LHCN-M2 (cell line): ENCODE results near the gene CDIPT. TPM values are rescaled to one million over a fixed set of nuclear protein-coding genes. Genes with fewer than 3 reads are reported as not detected.
A peak's percentile ranks its signal among the peaks of the same experiment; 100 is the strongest.

Experiments
- DNase-seq: peaks from one replicate; pipeline ENCODE4 v3.0.0-alpha.2; 2012; ENCODE audit warnings: low read depth
- total RNA-seq: library from RNA; depleted of rRNA; stranded (reverse); fragments of >200 nt; gene quantifications from 2 replicates; pipeline ENCODE4 v1.2.3, GENCODE V29; 2014

The CDIPT gene
- total RNA-seq, 1 experiment from 2014 or later = 89.7 TPM

DNA sequence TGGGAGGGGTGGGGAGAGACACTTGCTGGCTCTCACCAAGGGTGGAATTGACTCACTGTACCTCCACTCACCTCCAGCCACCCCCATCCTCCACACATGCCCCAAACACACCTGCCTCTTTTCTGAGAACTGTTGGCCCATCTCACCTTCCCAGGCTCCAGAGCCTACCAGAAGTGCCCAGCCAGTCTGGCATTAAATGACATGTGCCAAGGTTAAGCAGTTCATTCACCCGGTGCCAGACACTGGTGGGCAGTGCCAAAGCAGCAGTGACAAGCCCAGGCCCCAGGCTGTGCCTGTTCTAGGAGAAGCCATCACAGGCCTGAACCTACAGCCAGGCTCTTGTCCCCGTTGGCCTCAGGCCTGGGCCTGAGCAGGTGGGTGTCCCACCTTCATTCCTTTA lies 31.5 kb downstream of the CDIPT start:
- DNase-seq = no peak

DNA sequence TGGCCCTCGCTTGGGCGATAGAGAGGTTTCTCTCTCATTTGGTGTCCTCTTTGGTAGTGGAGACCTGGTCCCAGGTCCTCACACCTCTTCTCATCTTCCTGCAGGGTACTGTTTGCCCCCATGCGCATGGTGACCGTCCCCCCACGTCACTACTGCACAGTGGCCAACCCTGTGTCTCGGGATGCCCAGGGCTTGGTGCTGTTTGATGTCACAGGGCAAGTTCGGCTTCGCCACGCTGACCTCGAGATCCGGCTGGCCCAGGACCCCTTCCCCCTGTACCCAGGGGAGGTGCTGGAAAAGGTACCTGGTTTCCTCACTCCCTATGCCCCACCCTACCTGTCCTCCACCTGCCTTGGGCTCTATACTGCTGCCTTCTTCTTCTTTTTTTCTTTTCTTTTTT lies 32.3 kb downstream of the CDIPT start:
- no peak for DNase-seq

DNA sequence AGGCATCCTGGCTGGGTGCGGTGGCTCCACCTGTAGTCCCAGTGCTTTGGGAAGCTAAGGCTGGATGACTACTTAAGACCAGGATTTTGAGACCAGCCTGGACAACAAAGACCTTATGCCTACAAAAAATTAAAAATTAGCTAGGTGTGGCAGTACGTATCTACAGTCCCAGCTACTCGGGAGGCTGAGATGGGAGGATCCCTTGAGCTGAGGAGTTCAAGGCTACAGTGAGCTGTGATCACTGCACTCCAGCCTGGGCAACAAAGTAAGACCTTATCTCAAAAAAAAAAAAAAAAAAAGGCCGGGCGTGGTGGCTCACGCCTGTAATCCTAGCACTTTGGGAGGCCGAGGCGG lies 36.7 kb downstream of the CDIPT start:
- DNase-seq = no peak

DNA sequence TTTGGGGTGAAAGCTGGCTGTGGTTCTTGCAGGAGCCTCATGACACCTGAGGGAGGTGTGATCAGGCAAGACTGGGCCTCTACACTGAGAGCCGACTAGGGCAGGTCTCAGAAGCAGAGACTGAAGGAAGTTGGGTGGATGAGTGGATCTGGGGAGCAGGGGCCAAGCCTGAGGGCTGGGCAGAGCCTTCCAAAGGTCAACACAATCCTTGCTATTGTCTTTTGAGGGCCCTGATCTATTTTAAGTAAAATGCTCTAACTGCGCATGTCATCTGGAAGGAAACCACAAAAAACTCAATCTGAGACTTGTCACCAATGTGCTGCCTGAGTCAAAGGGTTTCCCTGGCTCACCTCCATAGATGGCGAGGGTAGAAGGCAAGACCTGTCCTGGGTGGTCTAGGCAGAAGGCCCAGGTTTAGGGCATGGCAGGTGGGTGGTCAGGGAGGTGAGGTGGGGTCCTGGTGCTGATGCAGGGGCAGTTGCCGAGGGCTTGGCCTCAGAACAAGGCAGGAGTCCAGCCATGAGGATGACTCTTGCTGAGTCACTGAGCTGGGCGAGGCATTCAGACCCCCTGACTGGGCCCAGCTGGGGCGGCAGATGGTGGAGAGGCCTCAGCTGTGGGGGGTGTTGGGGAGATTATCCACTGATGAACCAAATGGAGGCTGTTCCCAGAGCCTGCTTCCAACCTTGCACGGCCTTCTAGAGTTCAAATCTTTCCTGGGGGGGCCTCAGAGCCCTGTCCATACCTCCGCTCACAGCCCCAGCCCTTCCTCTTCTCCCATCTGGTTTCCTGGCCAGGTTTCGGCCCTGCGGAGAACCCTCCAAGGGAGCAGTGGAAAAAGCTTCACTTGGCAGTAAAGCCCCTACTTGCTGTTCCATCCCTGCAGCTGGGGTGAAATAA lies 37.6 kb downstream of the CDIPT start:
- DNase-seq = peak; percentile 89

DNA sequence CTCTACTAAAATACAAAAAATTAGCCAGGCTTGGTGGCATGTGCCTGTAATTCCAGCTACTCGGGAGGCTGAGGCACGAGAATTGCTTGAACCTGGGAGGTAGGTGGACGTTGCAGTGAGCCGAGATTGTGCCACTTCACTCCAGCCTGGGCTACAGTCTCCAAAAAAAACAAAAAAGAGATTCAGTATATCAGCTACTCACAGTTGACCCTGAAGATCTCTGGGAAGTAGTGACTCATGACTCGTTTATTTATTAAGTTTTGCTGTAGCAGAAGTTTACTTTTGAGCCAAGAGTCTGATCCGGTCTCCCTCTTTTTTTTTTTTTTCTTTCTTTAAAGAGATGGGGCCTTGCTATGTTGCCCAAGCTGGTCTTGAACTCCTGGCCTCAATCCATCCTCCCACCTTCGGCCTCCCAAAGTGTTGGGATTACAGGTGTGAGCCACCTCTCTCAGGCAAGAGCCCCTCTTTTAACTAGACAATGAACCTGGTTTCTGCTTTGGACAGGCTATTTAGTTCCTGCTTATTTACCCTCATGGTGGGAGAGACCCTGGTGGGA lies 38.4 kb downstream of the CDIPT start:
- DNase-seq = peak; percentile 87

DNA sequence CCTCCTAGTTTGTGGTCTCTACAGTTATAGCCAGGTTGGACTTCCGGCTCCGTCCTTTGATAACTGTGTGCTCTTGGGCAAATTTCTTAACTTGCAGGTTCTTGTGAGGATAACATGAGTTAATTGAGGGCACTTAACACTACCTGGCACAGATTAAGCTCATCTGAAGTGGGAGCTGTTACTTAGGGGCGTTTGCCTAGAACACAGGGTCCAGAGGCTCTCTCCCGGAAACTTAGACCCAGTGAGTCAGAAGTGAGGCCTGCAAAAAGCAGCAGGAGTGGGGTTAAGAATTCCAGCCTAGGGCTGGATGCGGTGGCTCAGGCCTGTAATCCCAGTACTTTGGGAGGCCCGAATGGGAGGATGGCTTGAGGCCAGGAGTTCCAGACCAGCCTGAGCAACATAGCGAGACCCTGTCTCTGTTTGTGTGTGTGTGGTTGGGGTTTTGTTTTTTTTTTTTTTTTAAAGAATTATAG lies 41.3 kb downstream of the CDIPT start:
- DNase-seq = peak; percentile 83

DNA sequence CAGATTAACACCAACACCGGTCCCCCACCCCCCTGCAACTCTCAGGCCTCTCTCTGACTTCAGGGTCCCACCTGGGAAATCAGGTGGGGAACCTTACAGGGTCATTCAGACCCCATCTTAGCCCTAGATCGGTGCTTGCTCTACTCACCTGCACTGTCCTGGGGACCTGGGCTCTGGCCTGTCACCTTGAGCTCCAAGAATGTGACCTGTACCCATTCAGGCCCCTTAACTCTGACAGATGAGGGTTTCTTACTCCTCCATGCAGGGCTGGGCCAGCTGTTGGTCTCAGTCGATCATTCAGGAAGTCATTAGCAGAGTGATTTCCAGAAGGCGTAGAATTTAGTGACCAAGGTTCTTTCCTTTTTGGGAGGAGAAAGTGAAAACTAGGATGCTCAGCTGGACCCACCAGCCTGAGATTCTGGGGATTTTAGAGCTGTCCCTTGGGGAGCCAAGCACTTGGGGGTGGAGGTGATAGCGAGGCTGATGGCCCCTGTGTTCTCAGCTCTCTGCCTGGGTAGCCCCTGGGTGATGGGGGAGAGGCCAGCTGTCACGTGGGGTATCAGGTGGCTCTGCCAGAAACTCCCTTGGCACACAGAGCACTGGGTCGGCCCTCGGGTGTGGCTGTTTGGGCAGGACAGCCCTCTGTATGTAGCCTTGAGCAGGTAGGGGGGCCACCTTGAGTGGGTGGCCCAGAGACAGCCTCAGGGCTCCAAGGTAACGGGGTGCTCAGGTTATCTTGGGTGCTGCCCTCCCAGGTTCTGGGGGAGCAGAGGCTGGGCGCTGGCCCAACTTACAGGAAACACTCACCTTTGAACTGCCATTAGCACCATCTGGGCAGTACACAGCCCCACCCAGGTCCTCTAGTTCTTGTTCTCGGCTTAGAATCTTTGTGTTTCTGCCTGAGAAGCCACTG lies 42.0 kb downstream of the CDIPT start:
- DNase-seq = peak; percentile 43

DNA sequence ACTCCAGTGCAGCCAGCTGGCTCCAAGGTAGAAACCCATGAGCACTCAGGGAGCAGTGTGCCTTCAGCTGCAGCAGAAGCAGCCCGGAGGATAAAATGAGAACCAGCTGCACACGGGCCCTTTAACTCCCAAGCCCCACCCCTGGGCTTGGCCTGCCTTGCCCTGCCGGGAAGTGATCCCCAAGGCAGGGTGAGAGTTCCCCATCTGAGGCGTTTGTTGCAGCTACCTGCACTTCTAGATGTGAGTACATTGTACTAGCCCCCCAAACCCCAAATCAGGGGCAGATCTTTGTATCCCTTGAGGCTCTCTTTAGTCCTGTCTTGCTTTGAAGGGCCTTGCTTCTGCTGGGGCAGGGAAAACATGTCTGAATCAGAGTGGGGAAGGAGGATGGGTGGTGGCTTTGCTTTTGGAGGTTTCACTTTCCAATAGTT lies 42.7 kb downstream of the CDIPT start, which contains the start of gene MVP:
TSS of gene MVP (plus strand) at position 192 of the 431 bp plus-strand sequence. CDS start 10,088 bp downstream, outside the sequence.
- DNase-seq = peak; percentile 61

DNA sequence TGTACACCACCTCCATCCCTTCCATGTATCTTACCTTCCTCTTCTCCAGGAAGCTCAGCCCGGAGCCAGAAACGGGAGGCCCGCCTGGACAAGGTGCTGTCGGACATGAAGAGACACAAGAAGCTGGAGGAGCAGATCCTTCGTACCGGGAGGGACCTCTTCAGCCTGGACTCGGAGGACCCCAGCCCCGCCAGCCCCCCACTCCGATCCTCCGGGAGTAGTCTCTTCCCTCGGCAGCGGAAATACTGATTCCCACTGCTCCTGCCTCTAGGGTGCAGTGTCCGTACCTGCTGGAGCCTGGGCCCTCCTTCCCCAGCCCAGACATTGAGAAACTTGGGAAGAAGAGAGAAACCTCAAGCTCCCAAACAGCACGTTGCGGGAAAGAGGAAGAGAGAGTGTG lies 43.5 kb downstream of the CDIPT start:
- no peak for DNase-seq

DNA sequence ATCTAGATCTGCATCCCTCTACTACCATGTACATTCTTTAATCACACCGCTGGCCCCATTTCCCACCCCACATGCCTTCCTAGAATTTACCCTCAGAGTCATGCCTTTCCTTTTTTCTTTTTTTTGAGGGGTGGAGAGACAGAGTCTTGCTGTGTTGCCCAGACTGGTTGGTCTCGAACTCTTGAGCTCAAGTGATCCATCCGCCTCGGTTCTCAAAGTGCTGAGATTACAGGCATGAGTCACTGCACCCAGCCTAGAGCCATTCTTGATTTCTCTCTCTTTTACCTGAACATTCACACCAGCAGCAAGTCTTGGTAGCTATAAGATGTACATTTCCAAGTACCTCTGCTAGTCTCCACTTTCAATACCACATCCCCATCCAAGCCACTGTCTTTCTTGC lies 44.9 kb downstream of the CDIPT start:
- no peak for DNase-seq

DNA sequence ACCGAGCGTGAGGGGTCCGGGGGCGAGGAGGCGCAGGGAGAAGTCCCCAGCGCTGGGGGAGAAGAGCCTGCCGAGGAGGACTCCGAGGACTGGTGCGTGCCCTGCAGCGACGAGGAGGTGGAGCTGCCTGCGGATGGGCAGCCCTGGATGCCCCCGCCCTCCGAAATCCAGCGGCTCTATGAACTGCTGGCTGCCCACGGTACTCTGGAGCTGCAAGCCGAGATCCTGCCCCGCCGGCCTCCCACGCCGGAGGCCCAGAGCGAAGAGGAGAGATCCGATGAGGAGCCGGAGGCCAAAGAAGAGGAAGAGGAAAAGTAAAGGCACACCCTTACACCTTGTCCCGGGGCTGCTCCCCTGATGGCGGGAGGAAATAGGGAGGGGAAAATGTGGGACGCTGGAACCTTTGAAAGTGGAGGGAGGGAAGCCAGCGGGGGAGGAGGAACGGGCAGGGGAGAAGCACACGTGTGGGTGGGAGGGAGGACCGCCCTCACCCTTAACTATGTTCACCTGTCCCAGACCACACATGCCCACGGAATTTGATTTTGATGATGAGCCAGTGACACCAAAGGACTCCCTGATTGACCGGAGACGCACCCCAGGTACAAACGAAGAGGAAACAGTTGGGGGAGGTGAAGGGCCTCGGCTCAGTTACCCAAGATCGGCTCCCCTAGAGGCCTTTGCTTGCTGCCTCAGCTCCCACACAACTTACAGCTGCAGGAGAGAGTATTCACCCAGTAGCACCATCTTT lies 46.2 kb downstream of the CDIPT start:
- peak; percentile 62 for DNase-seq

DNA sequence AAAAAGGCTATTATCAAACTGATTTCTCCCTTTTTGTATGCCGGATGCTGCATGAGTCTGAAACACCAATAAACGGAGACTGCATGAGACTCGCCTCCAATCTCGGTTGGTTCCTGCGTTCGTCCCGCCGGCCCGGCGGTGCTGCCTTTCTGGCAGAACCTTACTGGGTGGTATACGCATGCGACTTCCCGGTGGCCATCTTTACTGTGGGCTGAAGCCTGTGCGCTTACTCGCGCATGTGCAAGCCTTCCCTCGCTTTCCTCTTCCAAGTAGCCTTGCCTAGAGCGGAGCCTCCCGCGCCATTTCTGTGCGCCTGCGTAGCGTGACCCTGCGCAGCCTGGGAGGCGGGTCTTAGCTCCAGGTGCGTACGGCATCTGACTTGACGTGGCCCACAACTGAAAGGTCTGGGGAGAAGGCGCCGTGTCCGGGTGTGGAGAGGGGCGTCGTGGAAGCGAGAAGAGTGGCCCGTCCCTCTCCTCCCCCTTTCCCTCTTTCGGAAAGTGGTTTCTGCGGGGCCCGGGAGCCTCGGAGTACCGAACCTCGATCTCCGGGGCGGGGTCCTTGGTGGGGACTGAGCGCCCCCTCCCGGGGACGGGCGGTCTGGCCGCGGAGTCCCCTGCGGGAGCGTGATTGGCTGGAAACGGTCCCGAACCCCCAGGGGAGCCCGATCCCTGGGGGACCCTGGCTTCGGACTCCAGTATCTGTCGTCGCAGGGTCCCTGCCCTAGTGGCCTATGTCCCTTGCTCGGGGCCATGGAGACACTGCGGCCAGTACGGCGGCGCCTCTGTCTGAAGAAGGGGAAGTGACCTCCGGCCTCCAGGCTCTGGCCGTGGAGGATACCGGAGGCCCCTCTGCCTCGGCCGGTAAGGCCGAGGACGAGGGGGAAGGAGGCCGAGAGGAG lies 47.0 kb downstream of the CDIPT start, which contains the start of gene PAGR1:
TSS of gene PAGR1 (plus strand) at position 360 of the 901 bp plus-strand sequence. CDS start at position 734, 374 bp downstream.
- peak; percentile 99 for DNase-seq

DNA sequence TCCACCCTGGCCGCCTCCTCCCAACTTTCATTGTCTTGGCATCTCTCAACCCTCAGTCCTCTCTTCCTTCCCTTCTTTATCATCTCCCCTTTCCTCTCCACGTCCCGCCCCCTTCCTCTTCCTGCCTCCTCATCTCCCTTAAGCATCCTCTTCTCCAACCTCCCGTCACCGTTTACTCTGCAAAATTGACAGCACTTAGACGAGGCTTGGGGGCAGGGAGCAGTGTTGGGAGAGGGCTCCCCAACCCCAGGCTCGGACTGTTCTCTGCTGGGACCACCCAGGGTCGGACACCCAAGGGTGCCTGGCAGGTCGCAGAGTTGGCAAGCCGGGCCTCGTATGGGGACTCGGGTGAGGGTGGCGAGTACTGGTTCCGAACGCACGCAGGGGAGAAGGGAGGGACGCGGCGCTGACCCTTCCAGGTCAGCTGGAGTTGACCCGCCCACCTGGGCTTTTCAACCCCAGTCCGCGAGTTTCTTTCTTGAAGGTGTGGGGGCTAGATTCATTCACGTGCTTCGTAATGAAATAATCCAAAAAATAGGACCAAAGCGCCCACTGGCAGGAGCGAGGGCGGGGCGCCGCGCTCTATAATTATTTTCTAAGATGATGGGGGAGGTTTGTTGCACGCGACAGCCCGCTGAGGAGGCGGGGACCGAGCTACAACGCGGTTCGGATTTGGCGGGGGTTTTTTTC lies 47.8 kb downstream of the CDIPT start:
- no peak for DNase-seq

DNA sequence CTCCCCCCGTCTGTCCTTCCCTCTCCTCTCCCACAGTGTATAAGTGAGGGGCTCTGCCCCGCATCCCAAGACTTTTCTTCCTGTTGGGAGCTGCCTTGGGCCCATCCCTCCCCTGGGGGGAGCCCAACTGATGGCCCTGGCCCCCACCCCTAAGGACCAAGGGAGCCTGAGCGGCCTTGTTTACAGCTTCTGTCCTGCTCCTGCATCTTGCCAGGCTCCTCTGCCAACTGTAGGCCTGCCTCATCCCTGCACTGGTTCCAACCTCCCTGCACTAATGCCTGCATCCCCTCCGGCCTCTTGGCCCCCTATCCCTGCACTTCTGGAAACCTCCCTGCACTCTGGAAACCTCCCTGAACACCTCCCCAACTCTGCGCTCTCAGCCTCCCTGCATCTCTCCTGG lies 48.4 kb downstream of the CDIPT start:
- DNase-seq = no peak

DNA sequence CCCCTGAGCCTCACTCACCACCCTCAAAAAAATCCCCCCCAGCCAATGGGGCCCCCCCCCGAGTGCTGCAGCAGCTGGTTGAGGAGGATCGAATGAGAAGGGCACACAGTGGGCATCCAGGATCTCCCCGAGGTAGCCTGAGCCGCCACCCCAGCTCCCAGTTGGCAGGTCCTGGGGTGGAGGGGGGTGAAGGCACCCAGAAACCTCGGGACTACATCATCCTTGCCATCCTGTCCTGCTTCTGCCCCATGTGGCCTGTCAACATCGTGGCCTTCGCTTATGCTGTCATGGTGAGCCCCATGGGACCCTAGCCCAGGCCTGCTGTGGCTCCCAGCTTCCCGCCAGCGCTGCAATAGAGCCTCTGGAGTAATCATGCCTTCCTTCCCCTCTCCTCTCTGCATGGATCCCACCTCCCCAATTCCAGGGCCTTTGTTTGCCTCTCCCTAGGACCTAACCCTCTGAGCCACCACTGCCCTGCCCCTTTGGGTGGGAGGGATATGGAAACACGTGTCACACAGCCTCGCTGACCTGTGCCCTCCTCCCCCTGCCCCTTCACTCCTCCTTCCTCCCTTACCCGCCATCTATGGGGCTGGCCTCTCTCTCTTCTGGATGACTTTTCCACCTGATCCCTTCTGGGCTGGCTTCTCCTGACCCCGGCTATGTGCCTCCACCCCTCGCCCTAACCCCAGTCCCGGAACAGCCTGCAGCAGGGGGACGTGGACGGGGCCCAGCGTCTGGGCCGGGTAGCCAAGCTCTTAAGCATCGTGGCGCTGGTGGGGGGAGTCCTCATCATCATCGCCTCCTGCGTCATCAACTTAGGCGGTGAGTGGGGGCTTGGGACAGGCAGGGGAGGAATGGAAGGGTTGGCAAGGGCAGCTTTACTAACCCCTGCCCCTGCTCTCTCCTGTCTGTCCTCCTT lies 49.1 kb downstream of the CDIPT start:
- no peak for DNase-seq

DNA sequence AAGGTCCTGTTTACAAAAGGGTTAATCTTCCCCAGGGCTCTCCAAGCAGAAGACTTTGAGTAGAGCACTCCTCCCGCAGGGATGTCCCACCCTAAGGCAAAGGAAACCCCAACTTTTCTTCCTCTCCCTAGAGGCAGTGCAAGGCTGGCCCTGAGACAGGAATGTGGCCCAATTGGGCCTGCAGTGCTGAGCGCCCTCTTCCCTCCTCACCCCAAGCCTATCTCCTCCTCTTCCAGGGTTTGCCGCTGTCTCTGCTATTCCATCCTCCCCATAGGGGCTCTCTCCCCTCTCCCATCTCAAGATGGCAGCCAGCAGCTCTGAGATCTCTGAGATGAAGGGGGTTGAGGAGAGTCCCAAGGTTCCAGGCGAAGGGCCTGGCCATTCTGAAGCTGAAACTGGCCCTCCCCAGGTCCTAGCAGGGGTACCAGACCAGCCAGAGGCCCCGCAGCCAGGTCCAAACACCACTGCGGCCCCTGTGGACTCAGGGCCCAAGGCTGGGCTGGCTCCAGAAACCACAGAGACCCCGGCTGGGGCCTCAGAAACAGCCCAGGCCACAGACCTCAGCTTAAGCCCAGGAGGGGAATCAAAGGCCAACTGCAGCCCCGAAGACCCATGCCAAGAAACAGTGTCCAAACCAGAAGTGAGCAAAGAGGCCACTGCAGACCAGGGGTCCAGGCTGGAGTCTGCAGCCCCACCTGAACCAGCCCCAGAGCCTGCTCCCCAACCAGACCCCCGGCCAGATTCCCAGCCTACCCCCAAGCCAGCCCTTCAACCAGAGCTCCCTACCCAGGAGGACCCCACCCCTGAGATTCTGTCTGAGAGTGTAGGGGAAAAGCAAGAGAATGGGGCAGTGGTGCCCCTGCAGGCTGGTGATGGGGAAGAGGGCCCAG lies 50.0 kb downstream of the CDIPT start:
- no peak for DNase-seq
